ENCODE data around the gene SIPA1. TPM values are rescaled to one million over a fixed set of nuclear protein-coding genes. Genes with fewer than 3 reads are reported as not detected.

The SIPA1 gene
- total and polyA plus RNA-seq, 2 of the 13 experiments (the other 11 are each of a cell fraction or from before 2014, with no cell fraction given), result 5.8 to 7.7 TPM

DNA sequence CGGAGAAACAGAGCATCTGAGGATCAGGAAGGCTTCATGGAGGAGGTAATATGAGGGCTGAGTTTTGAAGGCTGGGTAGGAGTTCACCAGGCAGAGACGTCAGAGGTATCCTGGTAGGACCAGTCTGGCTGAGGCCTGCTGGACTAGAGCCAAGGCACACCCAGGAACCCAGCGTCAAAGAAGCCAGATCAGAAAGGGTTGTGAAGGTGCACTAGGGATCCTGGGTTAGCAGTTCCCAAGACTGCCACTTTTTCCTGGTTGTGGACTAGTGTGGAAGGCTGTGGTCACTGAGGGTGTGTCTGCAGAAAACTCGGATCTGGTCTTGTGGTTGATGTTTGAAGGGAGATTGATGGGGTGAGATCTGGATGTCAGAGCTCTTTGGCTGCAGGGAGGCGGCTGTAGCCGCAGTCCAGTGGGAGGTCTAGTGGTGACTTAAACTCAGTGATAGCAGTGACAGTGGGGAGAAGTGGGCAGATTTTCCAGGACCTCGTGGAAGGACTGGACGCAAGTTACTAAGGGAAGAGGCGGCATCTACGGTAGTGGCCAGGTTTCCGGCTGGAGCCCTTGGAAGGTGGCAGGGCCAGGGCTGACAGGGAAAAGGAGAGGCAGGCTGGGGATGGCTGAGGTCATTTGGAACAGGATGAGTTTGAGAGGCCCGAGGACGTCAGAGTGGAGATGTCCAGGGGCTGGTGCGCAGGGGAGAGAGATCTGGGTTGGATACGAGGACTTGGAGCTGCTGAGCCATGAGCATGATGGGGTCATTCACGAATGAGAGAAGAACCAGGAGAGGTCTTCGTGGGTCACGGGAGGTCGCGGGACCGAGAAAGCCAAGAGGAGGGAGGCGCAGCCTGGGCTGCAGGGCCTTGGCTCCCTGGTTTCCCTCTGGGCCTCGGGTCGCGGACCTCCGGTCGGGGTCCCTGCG, 13.9 kb downstream of the SIPA1 start:
- POLR2A ChIA-PET, result interaction anchor here (0.7 to 4.3 kb wide), 17 partner anchors 9 to 607 kb away, joined by 3 to 78 read pairs (median 8); partner anchors contain the start of genes FAU, KAT5, MAP3K11 and PCNX3
- in situ Hi-C loops (cut with HindIII; ENCODE audit: extremely low pct_ligation_motif_present, low pct_unique_long_range_greater_than_20kb) (no loop called here), intact Hi-C loops (cut with micrococcal nuclease; ENCODE audit: unreplicated experiment) (no loop called here)
- Histone ChIP-seq H3K27ac (ENCODE audit: extremely low read length, insufficient read depth, low read length) (peak overlapping the region; percentile 98), H3K36me3 (replicated peaks in 1 of 2; ENCODE audit: control insufficient read depth in 1 of 2, insufficient read depth in 2 of 2, low read length in 2 of 2) (peaks cover 7 to 21% of the 10 kb centered on the region in 2 experiments; a peak in 4 of 5 replicates), H3K79me2 (ENCODE audit: insufficient read depth, low read length) (no peaks in the 10 kb centered on the region), H3K27me3 (ENCODE audit: control insufficient read depth in 1 of 2, insufficient read depth in 2 of 2, low read length in 2 of 2) (no peaks in the 10 kb centered on the region), H3K9ac (ENCODE audit: insufficient read depth, low read depth, low read length) (peak overlapping the region; percentile 89), H3K4me1 (ENCODE audit: insufficient read depth, low read length) (peaks cover 35% of the 10 kb centered on the region), H3K9me3 (ENCODE audit: low read length) (no peaks in the 10 kb centered on the region), H2AFZ (ENCODE audit: low read length) (no peak overlapping the region), H3K4me3 (replicated peaks in 1 of 3; ENCODE audit: insufficient read depth in 1 of 3, low read depth in 2 of 3, low read length in 3 of 3) (peak overlapping the region; percentile 48 to 76 (median 54); a peak in 5 of 6 replicates), H3K4me2 (ENCODE audit: low read depth, low read length) (peak overlapping the region; percentile 98), H4K20me1 (ENCODE audit: insufficient read depth, low read length) (no peaks in the 10 kb centered on the region)
- FAIRE-seq, result no peak
- ATAC-seq, result peak; percentile 7; the same call in 2 of the 3 replicates
- 43% methylated on average over 25 of the region's 28 CpGs for WGBS (ENCODE audit: low lambda C conversion rate)
- CTCF ChIA-PET (ENCODE audit: low intra/inter-chr PET ratio, low total read pairs), result no interaction called here
- no peak for DNase-seq (ENCODE audit: low spot score)
- no TSS peak for BruUV-seq (replicated peaks)
- TF ChIP-seq ZNF598 (CRISPR knock-in tag; IDR thresholded peaks at IDR 0.05; ENCODE audit: borderline replicate concordance) (no peak), TGIF2 (CRISPR knock-in tag; IDR thresholded peaks at IDR 0.05) (0 out of 2 replicates have a peak, but pooled peaks have one; percentile 64), MIER3 (CRISPR knock-in tag; IDR thresholded peaks at IDR 0.05; ENCODE audit: borderline replicate concordance) (no peak), ZNF800 (CRISPR knock-in tag; IDR thresholded peaks at IDR 0.05) (0 out of 2 replicates have a peak, but pooled peaks have one; percentile 33), ZFX (CRISPR knock-in tag; IDR thresholded peaks at IDR 0.05; ENCODE audit: low read depth) (no peak), HNRNPLL (IDR thresholded peaks at IDR 0.05; ENCODE audit: low read depth, low read length, poor library complexity, severe bottlenecking) (no peak), ZC3H4 (CRISPR knock-in tag; IDR thresholded peaks at IDR 0.05; ENCODE audit: borderline replicate concordance) (no peak), ZNF740 (CRISPR knock-in tag; IDR thresholded peaks at IDR 0.05) (no peak), WIZ (CRISPR knock-in tag; IDR thresholded peaks at IDR 0.05) (no peak), JDP2 (CRISPR knock-in tag; IDR thresholded peaks at IDR 0.05; ENCODE audit: borderline replicate concordance) (no peak), ZIK1 (CRISPR knock-in tag; IDR thresholded peaks at IDR 0.05; ENCODE audit: borderline replicate concordance, low read depth) (0 out of 2 replicates have a peak, but pooled peaks have one; percentile 13), ZSCAN12 (CRISPR knock-in tag; IDR thresholded peaks at IDR 0.05) (0 out of 2 replicates have a peak, but pooled peaks have one; percentile 34), ISX (CRISPR knock-in tag; conservative IDR thresholded peaks at IDR 0.05) (no peak), ZSCAN30 (CRISPR knock-in tag; IDR thresholded peaks at IDR 0.05) (no peak), ZNF317 (CRISPR knock-in tag; IDR thresholded peaks at IDR 0.05) (0 out of 2 replicates have a peak, but pooled peaks have one; percentile 10), ZNF530 (CRISPR knock-in tag; IDR thresholded peaks at IDR 0.05; ENCODE audit: low read depth) (no peak), ZNF619 (CRISPR knock-in tag; IDR thresholded peaks at IDR 0.05) (peak; percentile 29; the same call in 1 of the 2 replicates)
- TF ChIP-seq, protein P1, sequence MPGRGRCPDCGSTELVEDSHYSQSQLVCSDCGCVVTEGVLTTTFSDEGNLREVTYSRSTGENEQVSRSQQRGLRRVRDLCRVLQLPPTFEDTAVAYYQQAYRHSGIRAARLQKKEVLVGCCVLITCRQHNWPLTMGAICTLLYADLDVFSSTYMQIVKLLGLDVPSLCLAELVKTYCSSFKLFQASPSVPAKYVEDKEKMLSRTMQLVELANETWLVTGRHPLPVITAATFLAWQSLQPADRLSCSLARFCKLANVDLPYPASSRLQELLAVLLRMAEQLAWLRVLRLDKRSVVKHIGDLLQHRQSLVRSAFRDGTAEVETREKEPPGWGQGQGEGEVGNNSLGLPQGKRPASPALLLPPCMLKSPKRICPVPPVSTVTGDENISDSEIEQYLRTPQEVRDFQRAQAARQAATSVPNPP (CRISPR knock-in tag; IDR thresholded peaks at IDR 0.05), result no peak
- TF ChIP-seq, protein P2, sequence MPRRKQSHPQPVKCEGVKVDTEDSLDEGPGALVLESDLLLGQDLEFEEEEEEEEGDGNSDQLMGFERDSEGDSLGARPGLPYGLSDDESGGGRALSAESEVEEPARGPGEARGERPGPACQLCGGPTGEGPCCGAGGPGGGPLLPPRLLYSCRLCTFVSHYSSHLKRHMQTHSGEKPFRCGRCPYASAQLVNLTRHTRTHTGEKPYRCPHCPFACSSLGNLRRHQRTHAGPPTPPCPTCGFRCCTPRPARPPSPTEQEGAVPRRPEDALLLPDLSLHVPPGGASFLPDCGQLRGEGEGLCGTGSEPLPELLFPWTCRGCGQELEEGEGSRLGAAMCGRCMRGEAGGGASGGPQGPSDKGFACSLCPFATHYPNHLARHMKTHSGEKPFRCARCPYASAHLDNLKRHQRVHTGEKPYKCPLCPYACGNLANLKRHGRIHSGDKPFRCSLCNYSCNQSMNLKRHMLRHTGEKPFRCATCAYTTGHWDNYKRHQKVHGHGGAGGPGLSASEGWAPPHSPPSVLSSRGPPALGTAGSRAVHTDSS (CRISPR knock-in tag; conservative IDR thresholded peaks at IDR 0.05), result no peak
